Breast epithelium (tissue), 3 donors: ENCODE measurements around the gene CETN3.

ENCODE experiments used
- POLR2A ChIP-seq: fragments of 450-650 bp; IDR thresholded peaks from one replicate; pipeline ENCODE4 v1.6.1; 2016; ENCODE audit warnings: antibody characterized with exemption, mild to moderate bottlenecking, moderate library complexity
- POLR2AphosphoS5 ChIP-seq, 3 donors: sonication (generic); formaldehyde crosslinking; IDR thresholded peaks; one replicate each; pipeline ENCODE4 v1.6.1; 2017; ENCODE audit warnings: antibody characterized with exemption in 3 of 3
- TF ChIP-seq, protein P1 (sequence below), 3 donors: fragments of 450-650 bp; IDR thresholded peaks; one replicate each; pipeline ENCODE4 v1.5.1; 2016 to 2017; ENCODE audit warnings: antibody characterized with exemption in 3 of 3, mild to moderate bottlenecking in 3 of 3, moderate library complexity in 3 of 3

DNA sequence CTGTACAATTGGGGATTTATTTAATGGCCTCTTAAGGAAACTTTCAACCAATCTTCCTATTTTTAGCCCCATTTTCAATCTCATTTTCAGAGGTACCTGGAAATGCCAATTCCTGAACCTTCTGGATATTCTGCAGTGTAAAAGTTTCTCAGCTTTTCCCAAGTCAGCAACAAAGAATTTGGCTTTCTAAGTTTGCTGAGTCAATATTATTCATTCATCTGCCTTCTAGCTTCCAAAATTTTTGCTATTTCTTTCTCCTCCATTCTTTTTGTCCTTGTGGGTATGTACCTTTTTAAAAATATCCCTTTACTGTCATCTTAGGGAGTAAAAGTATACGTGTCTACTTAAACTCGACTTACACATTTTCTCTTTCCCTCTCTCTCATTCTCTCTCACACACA is 25.7 kb downstream of the CETN3 start:
- TF ChIP-seq, protein P1, sequence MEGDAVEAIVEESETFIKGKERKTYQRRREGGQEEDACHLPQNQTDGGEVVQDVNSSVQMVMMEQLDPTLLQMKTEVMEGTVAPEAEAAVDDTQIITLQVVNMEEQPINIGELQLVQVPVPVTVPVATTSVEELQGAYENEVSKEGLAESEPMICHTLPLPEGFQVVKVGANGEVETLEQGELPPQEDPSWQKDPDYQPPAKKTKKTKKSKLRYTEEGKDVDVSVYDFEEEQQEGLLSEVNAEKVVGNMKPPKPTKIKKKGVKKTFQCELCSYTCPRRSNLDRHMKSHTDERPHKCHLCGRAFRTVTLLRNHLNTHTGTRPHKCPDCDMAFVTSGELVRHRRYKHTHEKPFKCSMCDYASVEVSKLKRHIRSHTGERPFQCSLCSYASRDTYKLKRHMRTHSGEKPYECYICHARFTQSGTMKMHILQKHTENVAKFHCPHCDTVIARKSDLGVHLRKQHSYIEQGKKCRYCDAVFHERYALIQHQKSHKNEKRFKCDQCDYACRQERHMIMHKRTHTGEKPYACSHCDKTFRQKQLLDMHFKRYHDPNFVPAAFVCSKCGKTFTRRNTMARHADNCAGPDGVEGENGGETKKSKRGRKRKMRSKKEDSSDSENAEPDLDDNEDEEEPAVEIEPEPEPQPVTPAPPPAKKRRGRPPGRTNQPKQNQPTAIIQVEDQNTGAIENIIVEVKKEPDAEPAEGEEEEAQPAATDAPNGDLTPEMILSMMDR (IDR thresholded peaks at IDR 0.05): no peak
- no peak for TF ChIP-seq POLR2AphosphoS5 (IDR thresholded peaks at IDR 0.05)
- TF ChIP-seq POLR2A: no peak
